Hepatocyte (in vitro differentiated cells): ENCODE measurements around the gene KANK4. TPM values are rescaled to one million over a fixed set of nuclear protein-coding genes. Genes with fewer than 3 reads are reported as not detected.

Experiments
- DNase-seq: peaks from one replicate; pipeline ENCODE4 v3.0.0-alpha.2; 2016; ENCODE audit warnings: low spot score
- H2AFZ ChIP-seq: fragments of 200-600 bp; sonication (generic); 2 replicates; pipeline ENCODE4 v1.6.0; 2016; ENCODE audit warnings: antibody characterized with exemption, mild to moderate bottlenecking
- H3K27ac ChIP-seq: fragments of 200-600 bp; sonication (generic); 2 replicates; pipeline ENCODE4 v1.5.1; 2016; ENCODE audit warnings: mild to moderate bottlenecking
- H3K27me3 ChIP-seq: fragments of 200-600 bp; sonication (generic); 2 replicates; pipeline ENCODE4 v1.6.1; 2016
- H3K36me3 ChIP-seq: fragments of 200-600 bp; sonication (generic); replicated peaks from 2 replicates; pipeline ENCODE4 v1.5.1; 2016; ENCODE audit warnings: low read depth; ENCODE audit not compliant: insufficient read depth
- H3K4me1 ChIP-seq: fragments of 200-600 bp; sonication (generic); 2 replicates; pipeline ENCODE4 v1.5.1; 2016; ENCODE audit warnings: mild to moderate bottlenecking, moderate library complexity; ENCODE audit not compliant: insufficient read depth
- H3K4me2 ChIP-seq: fragments of 200-600 bp; sonication (generic); 2 replicates; pipeline ENCODE4 v1.6.0; 2016
- H3K4me3 ChIP-seq: fragments of 200-600 bp; sonication (generic); 2 replicates; pipeline ENCODE4 v1.5.1; 2016; ENCODE audit warnings: mild to moderate bottlenecking
- H3K79me2 ChIP-seq: fragments of 200-600 bp; sonication (generic); 2 replicates; pipeline ENCODE4 v1.6.0; 2017; ENCODE audit warnings: mild to moderate bottlenecking
- H3K9me2 ChIP-seq: fragments of 200-600 bp; sonication (generic); replicated peaks from 2 replicates; pipeline ENCODE4 v1.6.0; 2017; ENCODE audit warnings: mild to moderate bottlenecking; ENCODE audit not compliant: insufficient read depth
- H3K9me3 ChIP-seq: fragments of 200-600 bp; sonication (generic); 2 replicates; pipeline ENCODE4 v1.5.1; 2016; ENCODE audit warnings: low read depth, mild to moderate bottlenecking
- H4K20me1 ChIP-seq: fragments of 200-600 bp; sonication (generic); 2 replicates; pipeline ENCODE4 v1.6.0; 2016; ENCODE audit warnings: mild to moderate bottlenecking; ENCODE audit not compliant: insufficient read depth, poor library complexity, severe bottlenecking
- CTCF ChIP-seq: fragments of 200-600 bp; sonication (generic); IDR thresholded peaks from 2 replicates; pipeline ENCODE4 v1.5.1; 2016; ENCODE audit warnings: antibody characterized with exemption, mild to moderate bottlenecking; ENCODE audit not compliant: poor library complexity
- EZH2 ChIP-seq: fragments of 200-600 bp; sonication (generic); IDR thresholded peaks from 2 replicates; pipeline ENCODE4 v1.6.1; 2016; ENCODE audit warnings: antibody characterized with exemption, mild to moderate bottlenecking, borderline replicate concordance
- EZH2phosphoT487 ChIP-seq: fragments of 200-600 bp; sonication (generic); IDR thresholded peaks from one replicate; pipeline ENCODE4 v1.6.1; 2018; ENCODE audit warnings: antibody characterized with exemption, mild to moderate bottlenecking, low read depth, moderate library complexity; ENCODE audit not compliant: unreplicated experiment, severe bottlenecking
- WGBS: methylation state at CpG from one replicate; pipeline ENCODE4 v1.1.6; 2016; ENCODE audit warnings: low lambda C conversion rate; ENCODE audit errors: missing lambda C conversion rate; 5-methylcytosine and 5-hydroxymethylcytosine counted together
- polyA plus RNA-seq: library from polyadenylated mRNA; unstranded; fragments of >200 nt; fragmentation: Nextera tagmentation; extraction: Ambion mirVana; gene quantifications from 2 replicates; pipeline ENCODE4 v1.2.1, GENCODE V29; 2016
- total RNA-seq: library from RNA; depleted of rRNA; stranded (reverse); fragments of >200 nt; gene quantifications from 2 replicates; pipeline ENCODE4 v1.2.3, GENCODE V29; 2014

The KANK4 gene
- total RNA-seq = 5.5 and 6.0 TPM in 2 replicates
- polyA plus RNA-seq = 7.7 and 8.3 TPM in 2 replicates

GRCh38 chr1:62318756-62319544, at the start of gene KANK4:
Gene KANK4, minus strand, starts transcription at chr1:62319434. Its CDS starts 37,870 bp downstream, at chr1:62281564.
- no peaks in the 10 kb centered on the region for H3K27me3 ChIP-seq
- 2% methylated on average over 66 of the region's 84 CpGs for WGBS
- H3K27ac ChIP-seq = no peak within 1 kb of the TSS
- H4K20me1 ChIP-seq = no peaks in the 10 kb centered on the region
- H2AFZ ChIP-seq = peak within 1 kb of the TSS; percentile 82
- H3K79me2 ChIP-seq = no peaks in the 10 kb centered on the region
- no peaks in the 10 kb centered on the region for H3K9me2 ChIP-seq
- H3K9me3 ChIP-seq = no peaks in the 10 kb centered on the region
- TF ChIP-seq EZH2phosphoT487 (no peak), CTCF (no peak), EZH2 (no peak)
- H3K4me2 ChIP-seq = peak within 1 kb of the TSS; percentile 98
- DNase-seq = peak; percentile 69
- no peaks in the 10 kb centered on the region for H3K36me3 ChIP-seq
- peak within 1 kb of the TSS; percentile 38 for H3K4me3 ChIP-seq
- peaks cover 3% of the 10 kb centered on the region for H3K4me1 ChIP-seq

- Histone ChIP-seq H3K4me3 (no peak overlapping the region), H2AFZ (no peak overlapping the region), H3K27me3 (no peaks in the 10 kb centered on the region), H3K36me3 (no peaks in the 10 kb centered on the region), H3K4me1 (no peaks in the 10 kb centered on the region), H3K4me2 (no peak overlapping the region), H3K79me2 (no peaks in the 10 kb centered on the region), H3K27ac (no peak overlapping the region), H3K9me2 (no peaks in the 10 kb centered on the region), H4K20me1 (no peaks in the 10 kb centered on the region), H3K9me3 (no peaks in the 10 kb centered on the region)
- TF ChIP-seq CTCF (no peak), EZH2 (no peak), EZH2phosphoT487 (no peak)
- whole genome bisulfite sequencing = 84% methylated on average over 6 of the region's 6 CpGs
- no peak for DNase-seq
Measured at GRCh38 chr1:62368989-62369388, 49.8 kb upstream of the KANK4 start.

- no peak for TF ChIP-seq CTCF
- TF ChIP-seq EZH2phosphoT487 = no peak
- TF ChIP-seq EZH2 = no peak
- Histone ChIP-seq H3K36me3 (no peaks in the 10 kb centered on the region), H3K9me3 (no peaks in the 10 kb centered on the region), H3K4me3 (no peak overlapping the region), H4K20me1 (no peaks in the 10 kb centered on the region), H3K4me2 (no peak overlapping the region), H3K79me2 (no peaks in the 10 kb centered on the region), H3K9me2 (no peaks in the 10 kb centered on the region), H2AFZ (no peak overlapping the region), H3K4me1 (no peaks in the 10 kb centered on the region), H3K27me3 (no peaks in the 10 kb centered on the region), H3K27ac (no peak overlapping the region)
- WGBS = 81% methylated on average over 7 of the region's 7 CpGs
- DNase-seq = no peak
Measured at GRCh38 chr1:62367005-62367557, 47.8 kb upstream of the KANK4 start.
